Posterior cingulate gyrus (tissue), 11 donors: ENCODE results near the gene TM7SF2.

Experiments
- DNase-seq, 10 donors: peaks; one replicate each; pipeline versions ENCODE4 v3.0.0 to v3.0.0-alpha.2; 2020 to 2021; ENCODE audit warnings: mixed read lengths in 3 of 10
- intact Hi-C: fragments of 100-400 bp; cut with DNase I; formaldehyde crosslinking; loops from one replicate; pipeline ENCODE4 v1.15.1; 2023

TM7SF2 gene

DNA sequence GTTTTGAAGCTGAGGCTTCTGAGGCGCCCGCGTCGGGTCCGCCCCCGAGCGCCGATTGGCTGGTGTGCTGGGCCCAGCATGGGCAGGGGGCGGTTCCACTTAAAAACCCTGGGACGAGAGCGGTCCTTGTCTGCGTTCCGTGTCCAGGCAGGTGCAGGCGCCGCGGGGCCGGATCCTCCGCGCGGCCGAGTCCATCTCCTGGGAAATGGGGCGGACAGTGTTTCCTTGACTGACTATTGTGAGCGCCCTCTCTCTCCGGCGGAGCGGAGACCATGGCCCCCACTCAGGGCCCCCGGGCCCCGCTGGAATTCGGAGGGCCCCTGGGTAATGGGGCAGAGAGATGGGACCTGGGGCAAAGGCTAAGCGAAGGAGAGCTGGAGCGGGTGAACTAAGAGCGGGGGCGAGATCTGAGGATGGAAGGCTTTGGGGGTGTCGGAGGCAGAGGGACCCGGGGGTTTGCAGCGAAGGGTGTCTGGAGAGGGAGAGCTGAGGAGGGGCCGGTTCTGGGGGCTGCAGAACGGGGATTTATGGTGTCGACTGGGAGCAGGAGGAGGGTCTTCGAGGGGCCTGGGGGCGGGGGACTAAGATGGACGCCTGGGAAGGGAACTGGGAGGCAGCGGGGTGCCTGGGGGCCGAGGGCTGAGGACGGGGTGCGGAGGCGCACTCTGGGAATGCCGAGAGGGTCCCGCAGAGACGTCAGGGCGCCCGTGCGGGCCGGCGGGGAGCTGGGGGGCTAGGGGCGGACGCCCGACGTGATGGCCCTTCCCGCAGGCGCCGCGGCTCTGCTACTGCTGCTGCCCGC lies at the start of gene TM7SF2:
Gene TM7SF2 (plus strand): TSS at position 129 of the 802 bp plus-strand sequence. CDS start 144 bp downstream, at position 273.
- peak; percentile 94 to 100 (median 98) for DNase-seq
- intact Hi-C loops, result loop anchor here (5.0 to 10.0 kb wide), 2 partner anchors 85 to 187 kb away; partner anchors contain the start of genes PPP2R5B and SNX15

DNA sequence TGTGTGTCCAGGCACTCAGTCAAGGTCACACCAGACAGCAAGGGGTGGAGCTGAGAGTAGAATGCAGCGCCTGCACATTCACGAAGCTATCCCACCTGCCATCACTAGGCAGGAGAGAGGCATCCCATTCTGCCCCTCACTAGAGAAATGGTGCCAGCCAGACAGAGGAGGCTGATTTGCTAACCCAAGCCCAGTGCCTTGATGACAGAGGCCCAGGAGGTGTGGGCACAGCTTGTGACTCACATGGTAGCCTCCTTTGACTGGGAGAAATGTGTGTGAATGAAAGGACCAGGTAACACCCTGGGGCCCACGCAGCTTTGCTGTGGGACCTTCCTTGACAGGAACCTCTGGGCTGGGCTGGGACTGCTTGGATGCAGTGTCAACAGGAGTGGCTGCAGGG lies 48.1 kb upstream of the TM7SF2 start:
- intact Hi-C loops, result no loop called here
- DNase-seq, result no peak

DNA sequence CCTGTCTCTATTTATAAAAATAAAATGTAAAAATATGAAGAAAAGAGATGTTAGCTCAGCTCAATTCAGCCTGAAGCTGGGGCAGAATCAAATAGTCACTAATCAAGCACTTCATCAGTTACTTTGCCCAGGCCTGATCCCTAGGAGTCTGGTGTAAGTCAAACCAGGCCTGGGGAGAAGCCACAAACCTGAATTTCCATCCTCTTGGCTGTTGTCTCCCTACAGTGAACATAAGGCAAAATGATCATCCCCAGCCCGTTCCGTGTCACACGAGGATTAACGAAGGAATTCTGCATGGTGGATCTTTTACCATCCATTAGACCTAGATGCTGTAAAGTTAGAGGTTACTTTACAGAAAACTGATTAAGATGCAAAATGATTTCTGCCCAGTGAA lies 46.8 kb upstream of the TM7SF2 start:
- no peak for DNase-seq
- intact Hi-C loops, result no loop called here

DNA sequence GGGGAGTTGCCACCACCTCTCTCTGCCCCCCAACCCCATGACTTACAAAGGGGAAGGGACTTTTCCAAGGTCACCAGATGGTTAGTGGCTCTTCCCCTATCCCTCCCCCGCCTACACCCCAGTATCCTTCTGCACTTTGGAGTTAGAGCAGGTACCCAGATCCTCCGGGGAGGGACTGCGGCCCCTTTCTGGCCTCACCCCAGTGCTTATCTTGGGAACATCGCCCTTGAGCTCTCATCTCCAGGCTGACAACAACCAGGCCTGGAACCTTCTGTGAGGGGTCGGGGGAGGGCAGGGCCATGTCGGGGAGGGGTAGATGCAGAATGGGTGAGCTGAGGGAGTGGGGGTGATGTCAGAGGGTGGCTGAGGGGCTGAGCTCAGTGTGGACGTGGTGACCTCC lies 45.8 kb upstream of the TM7SF2 start:
- intact Hi-C loops, result no loop called here
- DNase-seq, result no peak

DNA sequence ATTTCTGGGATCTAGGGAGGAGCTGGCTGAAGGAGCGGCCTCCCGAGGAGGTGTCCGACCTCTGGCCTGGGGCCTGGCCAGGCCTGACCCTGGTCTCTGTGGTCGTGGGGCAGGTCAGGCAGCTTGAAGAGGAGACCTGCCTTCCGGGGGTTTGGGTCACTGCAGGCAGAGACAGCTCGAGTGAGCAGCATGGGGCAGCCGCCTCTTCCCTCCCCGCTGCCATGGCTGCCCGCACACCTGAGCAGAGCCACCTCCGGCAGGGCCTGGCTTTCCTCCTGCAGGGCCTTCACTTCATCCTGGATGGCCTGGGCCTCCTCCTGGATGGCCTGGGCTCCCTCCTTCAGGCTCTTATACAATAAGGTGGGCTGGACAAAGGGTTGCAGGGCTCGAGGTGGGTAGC lies 45.4 kb upstream of the TM7SF2 start:
- DNase-seq, result no peak
- intact Hi-C loops, result no loop called here

DNA sequence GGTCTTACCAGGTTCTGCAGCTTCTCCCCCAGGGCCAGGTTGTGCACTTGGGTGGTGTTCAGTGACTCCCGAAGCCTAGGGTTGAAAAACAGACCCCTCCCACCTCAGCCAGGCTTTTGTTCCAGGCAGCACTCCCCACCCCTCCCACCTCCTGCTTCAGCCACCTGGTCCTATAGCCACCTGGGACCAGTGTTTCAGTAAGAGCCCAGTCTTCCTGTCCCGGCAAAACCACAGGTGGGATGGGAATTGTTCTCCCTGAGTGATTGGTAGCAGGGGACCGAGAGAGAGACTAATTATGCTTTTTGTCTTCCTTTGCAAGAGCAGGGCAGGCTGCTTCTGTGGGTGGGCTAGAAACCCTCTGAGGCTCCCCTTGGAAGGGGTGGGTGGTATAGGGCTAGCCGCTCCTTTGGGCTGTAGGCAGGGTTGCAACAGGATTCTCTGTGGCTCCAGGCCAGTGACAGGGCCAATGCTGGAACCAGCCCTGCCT lies 44.8 kb upstream of the TM7SF2 start:
- DNase-seq, result no peak
- intact Hi-C loops, result no loop called here

DNA sequence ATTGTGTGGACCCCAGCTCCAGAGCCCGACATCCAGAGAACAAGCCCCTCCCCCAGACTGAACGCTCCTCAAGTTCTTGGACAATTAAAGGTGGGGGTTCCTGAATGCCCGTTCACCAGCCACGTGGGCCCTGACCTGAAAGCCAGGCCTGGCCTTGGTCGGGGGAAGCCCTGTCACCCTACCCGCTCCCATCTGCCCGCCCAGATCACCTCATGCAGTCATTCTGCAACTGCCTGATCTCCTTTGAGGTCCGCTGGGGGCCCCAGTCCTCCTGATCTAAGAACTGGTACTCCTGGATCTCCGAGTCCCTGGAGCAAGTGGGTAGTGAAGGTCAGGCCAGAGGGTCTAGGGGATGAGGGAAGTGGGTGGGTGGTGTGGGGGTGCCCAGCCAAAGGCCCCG lies 44.2 kb upstream of the TM7SF2 start:
- intact Hi-C loops, result no loop called here
- no peak for DNase-seq

DNA sequence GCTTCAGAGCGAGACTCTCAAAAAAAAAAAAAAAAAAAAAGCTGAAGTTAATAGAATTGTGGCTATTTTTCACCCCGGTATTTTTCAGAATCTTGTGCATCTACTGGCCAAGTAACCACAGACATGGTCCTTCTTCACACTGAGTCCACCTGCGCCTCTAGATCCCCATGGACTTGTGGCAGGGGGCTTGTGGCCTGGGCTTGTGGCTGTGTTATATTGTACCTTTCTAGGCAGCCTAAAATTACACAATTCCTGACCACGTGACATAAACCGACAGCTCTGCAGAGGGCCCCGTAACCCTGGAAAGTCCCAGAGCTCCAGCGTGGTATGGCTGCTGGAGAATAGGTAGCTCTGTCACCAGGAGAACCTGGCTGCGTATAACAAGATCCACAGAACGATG lies 42.5 kb upstream of the TM7SF2 start:
- intact Hi-C loops, result no loop called here

DNA sequence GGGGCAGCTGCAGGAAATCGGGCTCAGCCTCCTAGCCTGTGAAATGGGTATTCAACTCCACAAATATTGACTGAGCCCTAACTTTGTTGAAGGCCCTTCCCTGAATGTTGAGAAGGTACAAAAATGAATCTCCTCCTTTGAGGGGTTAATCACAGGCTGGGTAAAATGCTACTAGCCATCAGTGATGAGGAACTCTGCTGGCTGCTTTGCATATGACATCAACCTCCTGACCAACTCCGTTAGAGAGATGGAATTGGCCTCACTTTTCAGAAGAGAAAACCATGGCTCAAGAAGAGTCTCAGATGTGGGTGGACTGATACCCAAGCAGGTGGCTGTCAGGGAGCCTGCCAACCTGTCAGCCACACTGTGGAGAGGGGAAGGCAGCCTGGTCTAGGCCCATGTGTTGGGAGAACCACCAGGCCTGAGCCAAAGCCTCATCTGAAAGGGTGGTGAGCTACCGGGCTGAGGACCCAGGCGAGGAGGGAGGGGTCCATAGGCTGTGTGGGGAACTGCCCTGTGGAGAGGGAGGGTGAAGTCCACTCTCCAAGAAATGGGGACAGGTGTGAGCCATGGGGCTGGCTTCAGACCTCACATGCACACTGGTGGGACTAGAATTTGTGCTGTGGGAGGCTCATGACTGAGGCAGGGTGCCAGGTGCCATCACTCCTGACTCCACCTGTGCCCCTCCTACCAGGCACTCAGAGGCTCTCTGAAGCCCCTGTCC lies 39.6 kb upstream of the TM7SF2 start:
- DNase-seq, result peak in 1 of 10 donors; percentile 70
- intact Hi-C loops, result no loop called here

More for the DNA sequence above, 42.5 kb upstream of the TM7SF2 start:
- DNase-seq, result no peak

DNA sequence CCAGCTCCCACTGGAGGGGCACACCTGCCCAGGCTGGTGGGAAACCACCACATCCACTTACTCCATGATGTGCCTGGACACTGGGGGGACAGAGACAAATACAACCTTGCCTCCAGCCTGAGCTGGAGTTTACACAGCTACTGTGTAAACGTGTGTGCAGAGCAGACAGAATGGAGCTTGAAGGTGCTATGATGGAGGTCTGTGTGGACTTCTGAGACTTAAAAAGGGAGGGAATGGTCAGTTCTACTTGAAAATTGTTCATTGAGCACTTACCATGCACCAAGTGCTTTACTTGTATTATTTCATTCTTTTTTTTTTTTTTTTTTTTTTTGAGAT lies 39.1 kb upstream of the TM7SF2 start:
- no peak for DNase-seq
- intact Hi-C loops, result no loop called here

DNA sequence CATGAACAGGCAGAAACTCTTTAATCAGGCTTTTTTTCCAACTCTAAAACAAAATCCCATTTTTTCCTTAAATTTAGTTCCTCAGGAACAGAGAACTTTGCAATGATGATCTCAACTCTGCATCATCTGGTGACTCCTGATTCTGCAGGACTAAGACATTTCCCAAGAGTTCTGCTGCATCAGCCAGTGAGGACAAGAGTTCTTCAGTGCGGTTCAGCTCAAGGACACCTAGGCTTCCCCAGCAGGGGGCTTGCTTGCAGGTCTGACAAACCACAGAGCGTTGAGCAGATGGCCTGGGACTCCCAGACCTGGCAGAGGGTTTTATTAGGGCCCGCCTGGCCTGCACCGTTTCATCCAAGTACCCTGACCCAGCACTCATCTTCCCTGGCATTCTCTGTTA lies 34.2 kb upstream of the TM7SF2 start:
- intact Hi-C loops, result no loop called here
- DNase-seq, result peak in 1 of 10 donors; percentile 66

DNA sequence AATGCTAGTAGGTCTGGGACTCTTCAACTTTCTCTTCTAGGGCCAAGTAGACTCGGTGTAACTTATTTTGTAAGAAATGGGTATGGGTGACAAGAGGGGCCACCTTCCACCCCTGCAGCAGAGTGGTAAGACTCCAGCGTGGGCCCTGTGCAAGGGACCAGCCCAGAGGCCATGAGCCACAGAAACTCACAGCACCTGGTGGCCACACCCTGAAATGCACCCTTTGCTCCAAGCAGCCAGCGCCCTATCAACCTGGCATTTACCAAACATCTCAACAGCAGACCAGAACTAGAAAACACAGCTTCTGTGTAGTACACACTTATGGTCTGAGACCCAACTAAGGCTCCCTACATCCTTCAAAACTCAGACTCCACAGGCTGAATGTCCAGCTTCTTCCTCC lies 33.5 kb upstream of the TM7SF2 start:
- DNase-seq, result peak in 1 of 10 donors; percentile 74
- intact Hi-C loops, result no loop called here

DNA sequence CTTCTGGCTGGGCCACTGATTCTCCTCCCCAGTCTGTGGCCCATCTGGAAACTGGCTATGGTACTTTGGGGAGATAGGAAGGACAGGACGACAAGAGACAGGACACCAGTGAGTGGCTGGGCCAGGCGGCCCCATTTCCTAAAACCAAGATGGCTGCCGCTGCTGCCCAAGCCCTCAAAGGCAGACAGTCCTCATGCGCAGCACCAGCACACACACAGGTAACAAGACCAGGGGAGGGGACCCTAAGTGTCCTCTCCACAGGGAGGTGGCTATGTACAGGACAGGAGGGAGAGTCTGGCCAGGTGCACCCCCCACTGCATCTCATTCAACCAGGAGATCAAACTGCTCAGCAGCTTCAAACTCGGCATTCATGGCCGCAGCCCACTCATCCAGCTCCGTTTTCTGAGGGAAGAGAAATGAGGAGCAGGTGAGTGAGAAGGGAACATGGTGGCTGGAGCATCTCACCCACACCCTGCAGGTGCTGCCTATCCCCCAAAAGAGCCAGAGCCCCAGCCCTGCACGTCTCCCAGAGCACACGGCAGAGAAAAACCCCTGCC lies 32.8 kb upstream of the TM7SF2 start:
- intact Hi-C loops, result no loop called here

DNA sequence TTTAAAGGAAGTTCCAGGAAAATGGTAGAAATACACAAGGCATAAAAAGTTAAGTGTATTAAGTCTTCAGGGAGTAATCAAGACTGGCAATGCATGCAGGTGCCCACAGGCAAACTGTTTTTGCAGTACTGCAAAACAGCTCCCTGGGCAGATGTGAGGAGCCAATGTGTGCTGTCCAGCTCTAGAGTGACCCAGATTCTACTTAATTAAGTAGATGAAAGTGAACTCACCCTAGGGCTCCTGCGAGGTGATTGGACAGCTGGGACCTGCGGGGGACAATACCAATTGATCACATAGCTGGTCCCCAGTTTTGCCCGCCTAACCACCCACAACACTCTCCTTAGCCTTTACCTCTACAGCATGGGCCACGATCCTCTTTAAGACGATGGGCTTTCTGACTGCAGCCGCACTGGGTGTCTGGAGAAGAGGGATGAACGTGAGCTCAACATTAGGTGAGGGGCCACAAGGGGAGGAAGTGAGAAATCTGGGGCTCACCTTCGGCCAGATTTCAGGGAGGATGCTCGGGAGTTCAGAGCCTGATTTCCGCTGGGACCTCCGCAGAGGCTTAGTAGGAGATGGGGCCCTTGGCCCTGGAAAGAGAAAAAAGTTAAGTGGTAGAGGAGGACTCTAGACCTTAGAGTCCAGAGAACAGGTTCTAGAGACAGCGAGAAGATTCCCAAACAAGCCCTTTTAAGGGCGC lies 28.4 kb upstream of the TM7SF2 start:
- DNase-seq, result peak in 1 of 10 donors; percentile 26
- intact Hi-C loops, result loop anchor here (5.0 to 10.0 kb wide), 3 partner anchors 39 to 158 kb away; partner anchors contain the start of genes FAU, MRPL49, PPP2R5B and SNX15

More for the DNA sequence above, 32.8 kb upstream of the TM7SF2 start:
- DNase-seq, result peak in 1 of 10 donors; percentile 72

DNA sequence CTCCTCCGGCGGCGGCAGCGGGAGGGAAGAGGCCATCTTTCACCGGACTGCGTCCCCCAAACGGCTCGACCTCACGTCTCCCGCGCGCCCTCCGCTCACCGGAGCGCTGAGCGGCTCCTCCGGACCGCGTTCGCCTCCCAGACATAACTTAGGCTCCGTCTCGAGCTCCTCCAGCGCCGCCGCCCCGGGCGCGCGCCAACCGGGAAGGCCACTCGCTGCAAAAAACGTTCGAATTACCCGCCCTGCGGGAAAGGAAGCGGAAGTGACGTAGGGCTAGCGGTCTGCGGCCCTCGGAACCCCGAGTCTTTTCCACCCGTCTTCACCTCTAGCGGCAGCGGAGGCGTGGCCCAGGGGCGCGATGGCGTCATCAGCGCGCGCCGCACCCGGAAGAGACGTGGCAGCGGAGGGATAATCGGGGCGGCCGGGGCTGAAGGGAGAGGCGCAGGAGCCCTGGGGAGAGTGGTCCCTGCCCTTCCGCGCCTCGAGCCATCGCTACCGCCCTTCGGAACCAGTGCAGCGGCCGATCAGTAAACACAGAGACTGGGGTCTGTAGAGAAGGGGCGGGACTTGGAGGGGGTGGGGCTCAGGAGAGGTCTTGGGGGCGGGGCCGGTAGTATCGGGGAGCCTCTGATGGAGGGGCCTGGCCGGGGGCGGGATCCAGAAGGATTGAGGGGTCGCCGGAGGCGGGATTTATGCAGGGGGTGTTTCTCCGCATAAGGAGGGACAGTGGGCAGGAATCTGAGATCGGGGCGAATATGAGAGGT lies 27.7 kb upstream of the TM7SF2 start, which contains the start of the genes CDCA5 and ZFPL1:
Gene CDCA5 (minus strand): TSS at position 207 of the 764 bp plus-strand sequence. CDS start 62 bp downstream, at position 145.
Gene ZFPL1 (plus strand): TSS at position 389 of the 764 bp plus-strand sequence. CDS start 477 bp downstream, outside the sequence.
- intact Hi-C loops, result loop anchor here (1.0 to 10.0 kb wide), 5 partner anchors 38 to 159 kb away; partner anchors contain the start of genes ARL2, FAU, MRPL49 and PPP2R5B
- peak; percentile 95 to 100 (median 98) for DNase-seq

DNA sequence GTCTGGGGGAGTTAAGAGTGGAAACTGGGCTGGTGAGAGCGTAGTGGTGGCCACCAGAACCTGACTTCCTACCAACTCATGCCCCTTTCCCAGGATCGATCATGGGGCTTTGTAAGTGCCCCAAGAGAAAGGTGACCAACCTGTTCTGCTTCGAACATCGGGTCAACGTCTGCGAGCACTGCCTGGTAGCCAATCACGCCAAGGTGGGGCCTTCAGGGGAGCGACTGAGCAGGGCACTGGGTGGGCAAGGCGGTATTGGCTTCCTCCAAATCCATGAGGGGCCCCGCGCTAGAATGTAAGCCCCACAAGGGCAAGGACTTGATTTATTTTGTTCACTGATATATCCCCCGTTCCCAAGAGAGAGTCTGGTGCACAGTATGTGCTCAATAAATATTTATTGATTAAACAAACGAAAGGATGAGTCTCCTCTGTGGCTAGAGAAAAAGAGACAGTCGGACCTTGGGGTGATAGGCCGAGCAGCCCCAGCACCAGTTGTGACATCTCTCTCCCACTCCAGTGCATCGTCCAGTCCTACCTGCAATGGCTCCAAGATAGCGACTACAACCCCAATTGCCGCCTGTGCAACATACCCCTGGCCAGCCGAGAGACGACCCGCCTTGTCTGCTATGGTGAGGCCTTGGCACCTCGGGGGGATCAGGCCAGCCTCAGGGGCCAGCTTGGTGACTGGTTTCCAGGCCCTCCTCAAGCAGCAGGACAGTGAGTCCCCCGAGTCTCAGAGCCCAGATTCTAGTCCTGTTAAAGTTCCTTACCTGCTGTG lies 26.9 kb upstream of the TM7SF2 start:
- intact Hi-C loops, result loop anchor here (1.0 to 10.0 kb wide), 5 partner anchors 38 to 160 kb away; partner anchors contain the start of genes ARL2, FAU, MRPL49 and PPP2R5B
- DNase-seq, result peak in 1 of 10 donors; percentile 59

DNA sequence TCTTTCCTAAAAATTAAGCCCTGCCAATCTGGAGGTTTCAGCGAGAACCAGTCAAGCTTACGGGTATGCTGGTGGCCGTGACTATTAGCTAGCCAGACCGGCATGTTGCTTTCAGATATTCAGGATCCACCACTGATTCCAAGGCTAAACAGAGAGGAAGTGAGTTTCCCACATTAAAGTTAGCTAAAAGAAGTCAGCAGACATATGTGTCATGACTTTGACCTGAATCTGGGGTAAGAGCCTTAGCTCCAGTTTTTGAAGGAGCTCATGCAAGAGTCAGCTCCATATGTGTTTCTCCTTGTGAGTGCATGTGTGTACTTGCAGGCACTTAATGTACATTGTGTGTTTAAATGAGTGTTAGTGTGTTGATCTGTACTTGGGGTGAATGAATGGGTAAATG lies 26.2 kb upstream of the TM7SF2 start:
- intact Hi-C loops, result loop anchor here (10.0 kb wide), 1 partner anchor 161 kb away; the partner anchor contains the start of gene PPP2R5B
- DNase-seq, result peak in 1 of 10 donors; percentile 13

DNA sequence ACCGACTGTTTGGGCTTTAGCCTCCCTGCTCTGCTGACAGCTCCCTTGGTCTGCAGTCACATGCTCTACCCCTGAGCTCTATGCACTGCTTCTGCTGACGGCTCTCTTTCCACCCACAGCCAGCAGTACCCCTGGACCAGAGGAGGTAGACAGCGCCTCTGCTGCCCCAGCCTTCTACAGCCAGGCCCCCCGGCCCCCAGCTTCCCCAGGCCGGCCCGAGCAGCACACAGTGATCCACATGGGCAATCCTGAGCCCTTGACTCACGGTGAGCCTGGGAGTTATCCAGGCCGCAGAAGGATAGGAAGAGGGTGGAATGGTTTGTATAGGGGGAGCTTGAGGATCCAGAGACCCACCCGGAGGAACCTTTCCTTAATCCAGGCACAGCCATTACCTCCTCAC lies 24.9 kb upstream of the TM7SF2 start:
- intact Hi-C loops, result loop anchor here (10.0 kb wide), 1 partner anchor 162 kb away; the partner anchor contains the start of gene PPP2R5B
- peak in 1 of 10 donors; percentile 48 for DNase-seq
